Measurements from ENCODE around the gene LSR. TPM values are rescaled to one million over a fixed set of nuclear protein-coding genes. Genes with fewer than 3 reads are reported as not detected.

Gene LSR
- total RNA-seq, 5 donors from 2014 or later (not counting 1 experiment from before 2014, with no cell fraction given), result 36.8 to 64.9 (median 57.4) TPM

- ChIA-PET CTCF (no interaction called here), POLR2A (no interaction called here)
- Histone ChIP-seq H3K27me3 (replicated peaks in 1 of 2; ENCODE audit: control insufficient read depth in 2 of 2, extremely low read depth in 1 of 2, insufficient read depth in 2 of 2, low read length in 1 of 2) (peaks cover 0 to 9% of the 10 kb centered on the region in 2 experiments), H3K4me3 (ENCODE audit: control insufficient read depth in 1 of 2, extremely low read depth in 1 of 2, low read length in 1 of 2) (no peak overlapping the region), H3K27ac (ENCODE audit: low read length) (no peak overlapping the region), H3K36me3 (ENCODE audit: control insufficient read depth in 2 of 2, extremely low read depth in 1 of 2, insufficient read depth in 1 of 2, low read length in 1 of 2) (no peaks in the 10 kb centered on the region), H3K9me3 (no peaks in the 10 kb centered on the region), H3K4me1 (ENCODE audit: control insufficient read depth in 1 of 2, extremely low read depth in 1 of 2, insufficient read depth in 2 of 2, low read length in 2 of 2) (peaks cover 0 to 11% of the 10 kb centered on the region in 2 experiments)
- no peak for DNase-seq
- Mint-ChIP-seq H3K36me3 (no peaks in the 10 kb centered on the region), H3K9me3 (no peaks in the 10 kb centered on the region), H3K4me1 (peaks cover 0 to 8% (median 7%) of the 10 kb centered on the region in 3 donors), H3K27ac (no peak overlapping the region), H3K4me3 (no peak overlapping the region), H3K27me3 (no peaks in the 10 kb centered on the region)
- 80% methylated on average over 5 of the region's 5 CpGs for WGBS (ENCODE audit: insufficient coverage)
- ATAC-seq (replicated peaks in 1 of 4), result no peak
Measured at GRCh38 chr19:35298561-35298972, 49.8 kb downstream of the LSR start.

DNA sequence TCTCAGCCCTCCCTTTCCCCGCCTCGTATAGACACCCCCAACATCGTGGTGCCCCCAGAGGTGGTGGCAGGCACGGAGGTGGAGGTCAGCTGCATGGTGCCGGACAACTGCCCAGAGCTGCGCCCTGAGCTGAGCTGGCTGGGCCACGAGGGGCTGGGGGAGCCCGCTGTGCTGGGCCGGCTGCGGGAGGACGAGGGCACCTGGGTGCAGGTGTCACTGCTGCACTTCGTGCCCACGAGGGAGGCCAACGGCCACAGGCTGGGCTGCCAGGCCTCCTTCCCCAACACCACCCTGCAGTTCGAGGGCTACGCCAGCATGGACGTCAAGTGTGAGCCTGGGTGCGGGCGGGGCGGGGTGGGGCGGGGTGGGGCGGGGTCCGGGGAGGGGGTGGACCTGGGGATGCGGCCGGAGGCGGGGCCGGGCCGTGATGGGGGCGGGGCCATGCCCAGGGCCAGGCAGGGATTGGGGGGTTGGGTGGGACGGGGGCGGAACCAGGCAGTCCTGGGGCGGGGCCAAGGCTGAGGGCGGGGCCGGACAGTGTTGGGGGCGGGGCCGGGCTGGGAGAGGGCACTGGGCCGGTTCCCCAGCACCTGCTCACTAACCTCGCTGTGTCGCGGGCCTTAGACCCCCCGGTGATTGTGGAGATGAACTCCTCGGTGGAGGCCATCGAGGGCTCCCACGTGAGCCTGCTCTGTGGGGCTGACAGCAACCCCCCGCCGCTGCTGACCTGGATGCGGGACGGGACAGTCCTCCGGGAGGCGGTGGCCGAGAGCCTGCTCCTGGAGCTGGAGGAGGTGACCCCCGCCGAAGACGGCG, 50.9 kb downstream of the LSR start:
- H3K4me3 ChIP-seq (ENCODE audit: control insufficient read depth in 1 of 2, extremely low read depth in 1 of 2, low read length in 1 of 2), result no peak overlapping the region
- DNase-seq (peak in 2 of 35 experiments; percentile 14 to 24), ATAC-seq (replicated peaks in 1 of 4) (no peak)
- Mint-ChIP-seq H3K4me3 (no peak overlapping the region), H3K27me3 (no peaks in the 10 kb centered on the region), H3K36me3 (no peaks in the 10 kb centered on the region), H3K9me3 (no peaks in the 10 kb centered on the region), H3K27ac (no peak overlapping the region), H3K4me1 (peaks cover 0 to 8% (median 7%) of the 10 kb centered on the region in 3 donors)
- H3K36me3 ChIP-seq (ENCODE audit: control insufficient read depth in 2 of 2, extremely low read depth in 1 of 2, insufficient read depth in 1 of 2, low read length in 1 of 2), result no peaks in the 10 kb centered on the region
- no peak overlapping the region for H3K27ac ChIP-seq (ENCODE audit: low read length)
- POLR2A ChIA-PET, result no interaction called here
- WGBS (ENCODE audit: insufficient coverage), result 85% methylated on average over 41 of the region's 55 CpGs
- CTCF ChIA-PET, result no interaction called here
- peaks cover 0 to 11% of the 10 kb centered on the region in 2 experiments for H3K4me1 ChIP-seq (ENCODE audit: control insufficient read depth in 1 of 2, extremely low read depth in 1 of 2, insufficient read depth in 2 of 2, low read length in 2 of 2)
- H3K27me3 ChIP-seq (replicated peaks in 1 of 2; ENCODE audit: control insufficient read depth in 2 of 2, extremely low read depth in 1 of 2, insufficient read depth in 2 of 2, low read length in 1 of 2), result peaks cover 0 to 7% of the 10 kb centered on the region in 2 experiments
- H3K9me3 ChIP-seq, result no peaks in the 10 kb centered on the region

- Mint-ChIP-seq H3K4me3 (no peak overlapping the region), H3K9me3 (no peaks in the 10 kb centered on the region), H3K36me3 (no peaks in the 10 kb centered on the region), H3K27me3 (no peaks in the 10 kb centered on the region), H3K4me1 (peaks cover 0 to 8% (median 7%) of the 10 kb centered on the region in 3 donors), H3K27ac (no peak overlapping the region)
- CTCF ChIA-PET, result no interaction called here
- Histone ChIP-seq H3K36me3 (ENCODE audit: control insufficient read depth in 2 of 2, extremely low read depth in 1 of 2, insufficient read depth in 1 of 2, low read length in 1 of 2) (no peaks in the 10 kb centered on the region), H3K4me1 (ENCODE audit: control insufficient read depth in 1 of 2, extremely low read depth in 1 of 2, insufficient read depth in 2 of 2, low read length in 2 of 2) (peaks cover 0 to 11% of the 10 kb centered on the region in 2 experiments), H3K27ac (ENCODE audit: low read length) (no peak overlapping the region), H3K27me3 (replicated peaks in 1 of 2; ENCODE audit: control insufficient read depth in 2 of 2, extremely low read depth in 1 of 2, insufficient read depth in 2 of 2, low read length in 1 of 2) (peaks cover 0 to 7% of the 10 kb centered on the region in 2 experiments), H3K9me3 (no peaks in the 10 kb centered on the region), H3K4me3 (ENCODE audit: control insufficient read depth in 1 of 2, extremely low read depth in 1 of 2, low read length in 1 of 2) (no peak overlapping the region)
- ATAC-seq (replicated peaks in 1 of 4) (no peak), DNase-seq (no peak)
- 95% methylated on average over 7 of the region's 10 CpGs for WGBS (ENCODE audit: insufficient coverage)
- POLR2A ChIA-PET, result no interaction called here
Measured at GRCh38 chr19:35300339-35300649, 51.5 kb downstream of the LSR start.

DNA sequence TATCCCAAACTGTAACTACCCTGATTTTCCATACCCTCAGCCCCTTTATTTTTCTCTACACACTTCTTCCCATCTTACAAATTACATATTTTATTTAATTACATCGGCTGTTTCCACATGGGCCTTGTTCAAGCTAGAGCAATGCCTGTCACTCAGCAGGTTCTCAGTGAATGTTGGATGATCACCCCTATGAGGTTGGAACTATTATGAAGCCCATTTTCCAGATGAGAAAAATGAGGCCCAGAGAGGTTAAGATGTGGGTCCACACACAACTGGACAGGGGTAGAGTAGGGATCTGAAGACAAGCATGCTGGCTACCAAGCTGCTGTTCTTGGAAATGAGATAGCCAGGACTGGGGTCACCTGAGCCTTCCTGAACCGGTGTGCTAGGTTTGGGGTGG, 53.2 kb downstream of the LSR start:
- Histone ChIP-seq H3K4me1 (ENCODE audit: control insufficient read depth in 1 of 2, extremely low read depth in 1 of 2, insufficient read depth in 2 of 2, low read length in 2 of 2) (no peaks in the 10 kb centered on the region), H3K9me3 (no peaks in the 10 kb centered on the region), H3K27ac (ENCODE audit: low read length) (no peak overlapping the region), H3K36me3 (ENCODE audit: control insufficient read depth in 2 of 2, extremely low read depth in 1 of 2, insufficient read depth in 1 of 2, low read length in 1 of 2) (no peaks in the 10 kb centered on the region), H3K4me3 (ENCODE audit: control insufficient read depth in 1 of 2, extremely low read depth in 1 of 2, low read length in 1 of 2) (no peak overlapping the region), H3K27me3 (replicated peaks in 1 of 2; ENCODE audit: control insufficient read depth in 2 of 2, extremely low read depth in 1 of 2, insufficient read depth in 2 of 2, low read length in 1 of 2) (peaks cover 0 to 10% of the 10 kb centered on the region in 2 experiments)
- ChIA-PET POLR2A (no interaction called here), CTCF (interaction anchor here in 1 of 2 donors (0.7 kb wide), 1 partner anchor 166 kb away, joined by 3 read pairs; no protein-coding TSS in a partner anchor)
- Mint-ChIP-seq H3K27me3 (no peaks in the 10 kb centered on the region), H3K4me3 (no peak overlapping the region), H3K27ac (no peak overlapping the region), H3K36me3 (no peaks in the 10 kb centered on the region), H3K9me3 (no peaks in the 10 kb centered on the region), H3K4me1 (no peaks in the 10 kb centered on the region)
- WGBS (ENCODE audit: insufficient coverage), result no CpG with 5 or more reads among the region's 2 CpGs
- ATAC-seq (replicated peaks in 1 of 4) (no peak), DNase-seq (no peak)

- ChIA-PET CTCF (interaction anchor here in 1 of 2 donors (0.7 kb wide), 1 partner anchor 165 kb away, joined by 3 read pairs; no protein-coding TSS in a partner anchor), POLR2A (no interaction called here)
- H3K27ac Mint-ChIP-seq, result no peak overlapping the region
- Histone ChIP-seq H3K9me3 (no peaks in the 10 kb centered on the region), H3K36me3 (ENCODE audit: control insufficient read depth in 2 of 2, extremely low read depth in 1 of 2, insufficient read depth in 1 of 2, low read length in 1 of 2) (no peaks in the 10 kb centered on the region), H3K4me1 (ENCODE audit: control insufficient read depth in 1 of 2, extremely low read depth in 1 of 2, insufficient read depth in 2 of 2, low read length in 2 of 2) (no peaks in the 10 kb centered on the region), H3K27me3 (replicated peaks in 1 of 2; ENCODE audit: control insufficient read depth in 2 of 2, extremely low read depth in 1 of 2, insufficient read depth in 2 of 2, low read length in 1 of 2) (peaks cover 0 to 10% of the 10 kb centered on the region in 2 experiments), H3K27ac (ENCODE audit: low read length) (no peak overlapping the region), H3K4me3 (ENCODE audit: control insufficient read depth in 1 of 2, extremely low read depth in 1 of 2, low read length in 1 of 2) (no peak overlapping the region)
- no peaks in the 10 kb centered on the region for H3K9me3 Mint-ChIP-seq
- no peaks in the 10 kb centered on the region for H3K36me3 Mint-ChIP-seq
- no peaks in the 10 kb centered on the region for H3K4me1 Mint-ChIP-seq
- WGBS (ENCODE audit: insufficient coverage), result 79% methylated on average over 10 of the region's 16 CpGs
- ATAC-seq (replicated peaks in 1 of 4) (no peak), DNase-seq (no peak)
- no peak overlapping the region for H3K4me3 Mint-ChIP-seq
- H3K27me3 Mint-ChIP-seq, result no peaks in the 10 kb centered on the region
Measured at GRCh38 chr19:35302446-35302845, 53.6 kb downstream of the LSR start.

GRCh38 chr19:35303357-35303915, 54.6 kb downstream of the LSR start:
- Histone ChIP-seq H3K27me3 (replicated peaks in 1 of 2; ENCODE audit: control insufficient read depth in 2 of 2, extremely low read depth in 1 of 2, insufficient read depth in 2 of 2, low read length in 1 of 2) (peaks cover 0 to 10% of the 10 kb centered on the region in 2 experiments), H3K4me1 (ENCODE audit: control insufficient read depth in 1 of 2, extremely low read depth in 1 of 2, insufficient read depth in 2 of 2, low read length in 2 of 2) (no peaks in the 10 kb centered on the region), H3K36me3 (ENCODE audit: control insufficient read depth in 2 of 2, extremely low read depth in 1 of 2, insufficient read depth in 1 of 2, low read length in 1 of 2) (no peaks in the 10 kb centered on the region), H3K27ac (ENCODE audit: low read length) (no peak overlapping the region), H3K4me3 (ENCODE audit: control insufficient read depth in 1 of 2, extremely low read depth in 1 of 2, low read length in 1 of 2) (no peak overlapping the region), H3K9me3 (no peaks in the 10 kb centered on the region)
- Mint-ChIP-seq H3K9me3 (no peaks in the 10 kb centered on the region), H3K27me3 (no peaks in the 10 kb centered on the region), H3K4me1 (no peaks in the 10 kb centered on the region), H3K36me3 (no peaks in the 10 kb centered on the region), H3K4me3 (no peak overlapping the region), H3K27ac (no peak overlapping the region)
- no peak for DNase-seq
- 97% methylated on average over 3 of the region's 6 CpGs for WGBS (ENCODE audit: insufficient coverage)
- ChIA-PET POLR2A (no interaction called here), CTCF (interaction anchor here in 1 of 2 donors (0.7 kb wide), 1 partner anchor 136 kb away, joined by 5 read pairs; no protein-coding TSS in a partner anchor)
- ATAC-seq (replicated peaks in 1 of 4), result no peak

Measured in T-cell (primary cell).